GM12864 (cell line): Measurements from ENCODE around the gene RCL1.
A peak's percentile ranks its signal among the peaks of the same experiment; 100 is the strongest.

ENCODE experiments used
- DNase-seq: peaks from one replicate; pipeline ENCODE4 v3.0.0-alpha.2; 2011; ENCODE audit warnings: low read depth
- H3K4me3 ChIP-seq: 2 replicates; pipeline ENCODE4 v1.5.1; 2011; ENCODE audit warnings: mild to moderate bottlenecking, low read depth, low read length, control low read depth
- TF ChIP-seq, protein P1 (sequence below): IDR thresholded peaks from 2 replicates; pipeline ENCODE4 v1.5.1; 2011; ENCODE audit warnings: low read depth, mild to moderate bottlenecking, moderate library complexity, low read length, control low read depth, inconsistent platforms; ENCODE audit errors: missing control alignments

The RCL1 gene

DNA sequence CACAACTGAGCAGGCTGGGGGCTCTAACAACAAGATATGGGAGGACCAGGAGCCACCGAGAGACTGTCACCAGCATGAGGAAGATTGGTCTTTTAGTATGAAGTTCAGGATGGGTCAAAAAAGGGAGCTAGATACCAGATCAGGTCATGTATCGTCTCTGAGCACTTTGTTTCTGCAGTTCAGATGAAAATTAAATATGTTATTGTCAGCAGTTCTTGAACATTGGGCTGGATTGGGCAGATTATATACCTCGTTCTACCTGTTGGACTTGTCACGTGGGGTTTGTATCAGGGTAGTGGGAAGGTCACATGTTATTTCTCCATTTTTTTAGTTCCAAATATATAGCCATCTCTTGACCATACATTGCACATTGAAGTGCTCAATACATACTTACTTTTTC is 47.3 kb downstream of the RCL1 start:
- DNase-seq, result no peak
- TF ChIP-seq, protein P1, sequence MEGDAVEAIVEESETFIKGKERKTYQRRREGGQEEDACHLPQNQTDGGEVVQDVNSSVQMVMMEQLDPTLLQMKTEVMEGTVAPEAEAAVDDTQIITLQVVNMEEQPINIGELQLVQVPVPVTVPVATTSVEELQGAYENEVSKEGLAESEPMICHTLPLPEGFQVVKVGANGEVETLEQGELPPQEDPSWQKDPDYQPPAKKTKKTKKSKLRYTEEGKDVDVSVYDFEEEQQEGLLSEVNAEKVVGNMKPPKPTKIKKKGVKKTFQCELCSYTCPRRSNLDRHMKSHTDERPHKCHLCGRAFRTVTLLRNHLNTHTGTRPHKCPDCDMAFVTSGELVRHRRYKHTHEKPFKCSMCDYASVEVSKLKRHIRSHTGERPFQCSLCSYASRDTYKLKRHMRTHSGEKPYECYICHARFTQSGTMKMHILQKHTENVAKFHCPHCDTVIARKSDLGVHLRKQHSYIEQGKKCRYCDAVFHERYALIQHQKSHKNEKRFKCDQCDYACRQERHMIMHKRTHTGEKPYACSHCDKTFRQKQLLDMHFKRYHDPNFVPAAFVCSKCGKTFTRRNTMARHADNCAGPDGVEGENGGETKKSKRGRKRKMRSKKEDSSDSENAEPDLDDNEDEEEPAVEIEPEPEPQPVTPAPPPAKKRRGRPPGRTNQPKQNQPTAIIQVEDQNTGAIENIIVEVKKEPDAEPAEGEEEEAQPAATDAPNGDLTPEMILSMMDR, result no peak
- H3K4me3 ChIP-seq, result no peak overlapping the region

DNA sequence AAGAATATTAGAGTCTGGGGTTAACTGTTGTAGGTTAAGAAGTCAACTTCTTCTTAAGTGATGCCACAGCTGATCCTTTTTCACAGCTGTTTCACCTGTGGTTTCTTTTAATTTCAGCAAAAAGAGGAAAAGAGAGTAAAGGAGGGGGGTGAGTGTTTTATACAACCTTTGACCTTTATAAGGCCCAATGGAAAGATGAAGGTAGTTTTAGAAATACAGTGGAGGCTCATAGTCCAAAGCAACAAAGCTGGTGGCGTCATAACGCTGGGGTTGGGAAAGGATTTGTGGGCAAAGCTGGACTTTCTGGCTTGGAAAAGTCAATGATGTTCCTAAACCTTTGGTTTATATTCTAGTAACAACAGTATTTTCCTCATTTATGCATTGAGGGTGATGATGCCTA is 49.5 kb downstream of the RCL1 start:
- DNase-seq, result no peak
- H3K4me3 ChIP-seq, result no peak overlapping the region
- TF ChIP-seq, protein P1, result no peak

DNA sequence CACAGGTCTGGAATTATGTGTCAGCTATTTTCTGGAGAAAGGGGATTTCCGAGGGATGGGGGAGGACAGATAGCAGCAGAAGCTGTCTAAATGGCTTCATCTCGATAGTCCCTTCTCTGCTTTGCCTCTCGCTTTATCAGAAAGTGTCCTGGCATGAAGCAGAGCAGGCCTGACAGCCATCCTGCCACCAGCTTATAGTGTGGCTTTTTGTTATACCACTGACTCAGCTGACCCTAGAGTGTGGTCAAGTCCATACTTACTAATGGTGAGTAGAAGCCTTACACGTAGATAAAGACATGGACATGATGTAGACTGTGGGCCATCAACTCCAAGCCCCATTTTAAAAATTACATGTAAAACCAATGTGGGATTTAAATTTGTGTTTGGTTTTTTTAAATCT is 50.0 kb downstream of the RCL1 start:
- no peak for DNase-seq
- TF ChIP-seq, protein P1, result no peak
- H3K4me3 ChIP-seq, result no peak overlapping the region

DNA sequence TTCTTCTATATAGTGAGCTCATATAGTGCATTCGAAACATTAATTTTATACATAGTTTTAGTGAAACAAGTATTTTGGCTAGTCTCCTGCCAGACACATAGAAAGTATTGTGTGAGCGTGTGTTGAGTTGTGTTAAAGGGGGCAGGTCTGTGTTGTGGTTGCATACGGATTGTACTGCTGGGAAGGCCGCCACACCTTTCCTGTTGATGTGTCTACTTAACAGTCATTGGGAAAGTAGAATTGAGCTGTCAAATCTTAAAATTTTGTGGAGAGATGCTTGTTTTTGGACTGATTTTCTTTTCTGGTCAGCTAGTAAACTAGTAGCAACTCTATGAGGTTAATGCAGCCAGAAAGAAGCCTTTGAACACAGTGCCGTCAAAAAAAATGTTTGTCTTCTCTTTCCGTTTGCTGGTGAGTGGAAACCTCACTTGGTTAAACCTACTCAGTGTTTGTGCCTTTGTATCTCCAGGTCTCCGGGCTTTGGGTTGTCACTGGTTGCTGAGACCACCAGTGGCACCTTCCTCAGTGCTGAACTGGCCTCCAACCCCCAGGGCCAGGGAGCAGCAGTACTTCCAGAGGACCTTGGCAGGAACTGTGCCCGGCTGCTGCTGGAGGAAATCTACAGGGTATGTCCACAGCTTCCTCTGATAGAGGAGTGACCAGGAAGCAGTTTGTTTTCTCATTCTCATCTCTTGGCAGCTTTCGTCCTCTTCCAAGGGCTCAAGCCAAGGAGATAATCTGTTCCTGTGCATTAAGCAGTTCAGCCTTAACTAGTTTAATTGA is 51.5 kb downstream of the RCL1 start:
- TF ChIP-seq, protein P1, result no peak
- no peak overlapping the region for H3K4me3 ChIP-seq
- no peak for DNase-seq

DNA sequence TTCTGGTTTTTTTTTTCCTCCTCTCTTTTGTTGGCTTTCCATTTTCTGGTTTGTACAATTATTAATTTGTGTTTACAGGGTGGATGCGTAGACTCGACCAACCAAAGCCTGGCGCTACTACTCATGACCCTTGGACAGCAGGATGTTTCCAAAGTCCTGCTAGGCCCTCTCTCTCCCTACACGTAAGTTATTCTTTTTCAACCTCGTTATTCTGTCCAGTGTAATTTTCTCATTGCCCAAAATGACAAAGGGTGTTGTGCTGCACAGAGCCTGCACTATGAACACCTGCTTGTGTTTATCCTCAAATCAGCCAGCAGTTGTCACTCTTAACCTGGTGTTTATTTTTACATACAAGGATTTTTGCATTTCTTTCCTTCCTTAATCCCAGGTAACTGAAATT is 56.6 kb downstream of the RCL1 start:
- DNase-seq, result no peak
- TF ChIP-seq, protein P1, result peak; percentile 28
- no peak overlapping the region for H3K4me3 ChIP-seq

DNA sequence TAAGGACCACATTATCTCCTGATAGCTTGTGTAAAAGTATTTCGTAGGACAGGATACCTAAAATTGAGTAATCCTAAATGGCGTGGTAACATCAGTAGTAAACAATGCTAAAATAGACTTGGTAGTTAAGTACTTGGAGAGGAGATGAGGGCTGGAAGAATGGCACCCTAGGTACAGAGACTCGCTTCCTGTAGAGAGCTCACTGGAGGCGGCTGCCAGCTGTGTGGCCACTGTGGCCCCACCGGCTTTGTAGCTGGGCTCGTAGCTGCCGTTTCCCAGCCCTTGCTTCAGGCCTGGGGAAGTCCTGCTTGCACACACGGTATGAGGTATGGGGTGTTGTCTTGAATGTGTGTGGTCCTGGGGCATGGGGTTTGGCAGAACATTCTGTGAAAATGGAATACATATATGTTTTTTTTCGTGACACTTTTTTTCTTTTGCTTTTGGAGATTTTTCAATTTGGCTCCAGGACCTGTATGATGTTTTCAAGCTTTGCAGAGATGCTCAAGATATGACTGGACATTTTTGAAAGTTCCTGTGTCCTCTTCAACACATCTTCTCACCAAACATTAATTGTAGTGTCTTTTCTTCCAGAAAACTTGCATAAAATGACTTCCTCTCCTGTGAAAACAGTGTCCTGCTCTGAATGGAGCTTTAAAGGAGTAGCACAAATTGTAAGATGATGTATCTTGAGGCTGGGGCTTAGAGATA is 58.0 kb downstream of the RCL1 start:
- H3K4me3 ChIP-seq, result no peak overlapping the region
- TF ChIP-seq, protein P1, result no peak
- DNase-seq, result no peak
